Measurements from ENCODE around the gene CATSPERZ. TPM values are rescaled to one million over a fixed set of nuclear protein-coding genes. Genes with fewer than 3 reads are reported as not detected.
A peak's percentile ranks its signal among the peaks of the same experiment; 100 is the strongest.

The CATSPERZ gene
- total RNA-seq, 6 experiments from 2014 or later, result not detected

- H3K9me3 ChIP-seq, result no peaks in the 10 kb centered on the region
- peak overlapping the region; percentile 86 to 94 (median 93) for H3K4me3 ChIP-seq
- intact Hi-C loops (cut with DNase I), result no loop called here
- no peak for TF ChIP-seq POLR2A (IDR thresholded peaks at IDR 0.05)
- TF ChIP-seq, protein P1, sequence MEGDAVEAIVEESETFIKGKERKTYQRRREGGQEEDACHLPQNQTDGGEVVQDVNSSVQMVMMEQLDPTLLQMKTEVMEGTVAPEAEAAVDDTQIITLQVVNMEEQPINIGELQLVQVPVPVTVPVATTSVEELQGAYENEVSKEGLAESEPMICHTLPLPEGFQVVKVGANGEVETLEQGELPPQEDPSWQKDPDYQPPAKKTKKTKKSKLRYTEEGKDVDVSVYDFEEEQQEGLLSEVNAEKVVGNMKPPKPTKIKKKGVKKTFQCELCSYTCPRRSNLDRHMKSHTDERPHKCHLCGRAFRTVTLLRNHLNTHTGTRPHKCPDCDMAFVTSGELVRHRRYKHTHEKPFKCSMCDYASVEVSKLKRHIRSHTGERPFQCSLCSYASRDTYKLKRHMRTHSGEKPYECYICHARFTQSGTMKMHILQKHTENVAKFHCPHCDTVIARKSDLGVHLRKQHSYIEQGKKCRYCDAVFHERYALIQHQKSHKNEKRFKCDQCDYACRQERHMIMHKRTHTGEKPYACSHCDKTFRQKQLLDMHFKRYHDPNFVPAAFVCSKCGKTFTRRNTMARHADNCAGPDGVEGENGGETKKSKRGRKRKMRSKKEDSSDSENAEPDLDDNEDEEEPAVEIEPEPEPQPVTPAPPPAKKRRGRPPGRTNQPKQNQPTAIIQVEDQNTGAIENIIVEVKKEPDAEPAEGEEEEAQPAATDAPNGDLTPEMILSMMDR (IDR thresholded peaks at IDR 0.05), result peak in 2 of 4 donors; percentile 13 to 18
- peak overlapping the region; percentile 92 to 99 (median 97) for H3K27ac ChIP-seq
- WGBS (ENCODE audit: insufficient coverage, low coverage, low lambda C conversion rate, missing lambda C conversion rate), result 3% methylated on average over 22 of the region's 32 CpGs
- H3K27me3 ChIP-seq, result no peaks in the 10 kb centered on the region
- DNase-seq (peak in 1 of 3 donors; percentile 71), ATAC-seq (peak; percentile 0 to 6 (median 4))
- H3K36me3 ChIP-seq, result peaks cover 0 to 22% (median 10%) of the 10 kb centered on the region in 4 donors
- peaks cover 0 to 15% (median 7%) of the 10 kb centered on the region in 4 donors for H3K4me1 ChIP-seq
Observed at GRCh38 chr11:64316672-64317324, 16.6 kb downstream of the CATSPERZ start.

DNA sequence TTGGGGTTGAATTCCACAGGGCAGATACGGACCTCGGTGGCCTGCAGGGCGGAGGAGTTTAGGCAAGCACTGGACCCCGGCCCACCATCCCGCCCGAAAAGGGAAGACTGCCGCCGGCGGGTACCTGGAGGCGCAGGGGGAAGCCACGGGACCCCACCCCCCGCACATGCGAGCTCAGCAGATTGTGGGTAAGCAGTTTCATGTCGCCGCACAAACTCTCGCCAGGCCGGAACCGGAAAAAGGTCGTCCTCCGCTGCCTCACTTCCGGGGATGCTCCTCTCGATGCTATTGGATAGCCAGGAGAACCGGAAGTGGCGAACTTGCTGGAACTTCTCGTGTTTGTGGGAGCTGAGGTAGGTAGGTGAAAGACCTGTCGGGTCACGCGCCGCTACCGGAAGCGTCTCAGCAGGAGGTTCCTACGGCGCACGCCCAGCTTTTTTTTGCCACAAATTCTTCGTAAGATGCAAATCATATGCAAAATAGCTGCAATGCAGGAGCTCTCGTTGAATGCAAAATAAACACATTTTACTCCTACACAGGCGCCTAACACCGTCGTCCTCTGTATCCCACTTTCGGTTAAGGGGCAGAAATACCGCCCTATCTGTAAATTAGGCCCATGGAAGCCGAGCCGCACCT lies 17.3 kb downstream of the CATSPERZ start, which contains the start of gene TRMT112:
Gene TRMT112 (minus strand): TSS at position 235 of the 636 bp plus-strand sequence. CDS start 33 bp downstream, at position 202.
- ATAC-seq (peak; percentile 78 to 85 (median 82)), DNase-seq (peak; percentile 95 to 99 (median 98))
- TF ChIP-seq, protein P1 (IDR thresholded peaks at IDR 0.05), result no peak
- peak; percentile 74 for TF ChIP-seq POLR2A (IDR thresholded peaks at IDR 0.05)
- H3K36me3 ChIP-seq, result peaks cover 0 to 22% (median 10%) of the 10 kb centered on the region in 4 donors
- peaks cover 0 to 15% (median 7%) of the 10 kb centered on the region in 4 donors for H3K4me1 ChIP-seq
- peak within 1 kb of the TSS; percentile 86 to 94 (median 93) for H3K4me3 ChIP-seq
- H3K27me3 ChIP-seq, result no peaks in the 10 kb centered on the region
- intact Hi-C loops (cut with DNase I), result no loop called here
- H3K9me3 ChIP-seq, result no peaks in the 10 kb centered on the region
- WGBS (ENCODE audit: insufficient coverage, low coverage, low lambda C conversion rate, missing lambda C conversion rate), result 0% methylated on average over 12 of the region's 43 CpGs
- H3K27ac ChIP-seq, result peak within 1 kb of the TSS; percentile 92 to 99 (median 97)

DNA sequence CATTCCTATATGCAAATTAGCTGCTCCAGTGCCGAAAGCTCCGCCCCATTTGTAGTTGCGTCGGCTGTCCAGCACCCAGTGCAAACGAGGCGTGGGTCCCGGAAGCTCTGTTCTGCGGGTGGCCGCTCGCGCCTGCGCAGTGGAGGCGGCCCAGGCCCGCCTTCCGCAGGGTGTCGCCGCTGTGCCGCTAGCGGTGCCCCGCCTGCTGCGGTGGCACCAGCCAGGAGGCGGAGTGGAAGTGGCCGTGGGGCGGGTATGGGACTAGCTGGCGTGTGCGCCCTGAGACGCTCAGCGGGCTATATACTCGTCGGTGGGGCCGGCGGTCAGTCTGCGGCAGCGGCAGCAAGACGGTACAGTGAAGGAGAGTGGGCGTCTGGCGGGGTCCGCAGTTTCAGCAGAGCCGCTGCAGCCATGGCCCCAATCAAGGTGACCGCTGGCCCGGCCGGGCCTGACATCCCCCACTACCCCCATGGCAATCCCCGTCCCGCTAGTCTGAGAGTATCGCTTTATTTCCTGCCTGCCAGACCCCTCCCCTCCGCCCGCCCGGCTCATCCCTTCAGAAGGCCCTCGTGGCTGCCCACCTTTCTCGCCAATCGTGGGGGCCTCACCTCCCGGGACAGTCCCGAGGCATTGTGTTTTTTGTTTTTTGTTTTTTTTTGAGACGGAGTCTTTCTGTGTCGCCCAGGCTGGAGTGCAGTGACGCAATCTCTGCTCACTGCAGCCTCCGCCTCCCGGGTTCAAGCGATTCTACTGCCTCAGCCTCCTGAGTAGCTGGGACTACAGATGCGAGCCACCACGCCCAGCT lies 18.0 kb downstream of the CATSPERZ start, which contains the start of gene PRDX5:
Gene PRDX5 (plus strand): TSS at position 161 of the 805 bp plus-strand sequence. CDS start 95 bp downstream, at position 256.
- peak; percentile 82 to 89 (median 86) for ATAC-seq
- Histone ChIP-seq H3K36me3 (peaks cover 0 to 22% (median 10%) of the 10 kb centered on the region in 4 donors), H3K4me3 (peak within 1 kb of the TSS; percentile 86 to 94 (median 93)), H3K27me3 (no peaks in the 10 kb centered on the region), H3K9me3 (no peaks in the 10 kb centered on the region), H3K4me1 (peaks cover 0 to 15% (median 7%) of the 10 kb centered on the region in 4 donors), H3K27ac (peak within 1 kb of the TSS; percentile 92 to 99 (median 97))
- intact Hi-C loops (cut with DNase I), result no loop called here
- WGBS (ENCODE audit: insufficient coverage, low coverage, low lambda C conversion rate, missing lambda C conversion rate), result 0% methylated on average over 19 of the region's 61 CpGs
- peak; percentile 91 for TF ChIP-seq POLR2A (IDR thresholded peaks at IDR 0.05)
- TF ChIP-seq, protein P1 (IDR thresholded peaks at IDR 0.05), result peak; percentile 25 to 50 (median 36)
- peak; percentile 97 to 98 (median 98) for DNase-seq

Measured in right lobe of liver (tissue), 6 donors.